NCI-H146 (cell line): Measurements from ENCODE around the gene ZNF407.
"Not testable (repeated sequence)": the region's sequence is repeated elsewhere in the genome, so short reads cannot be mapped to it uniquely, and the experiment has no call there.

ENCODE experiments used
- DNase-seq: peaks from one replicate; lab custom pipeline; 2025; lab: John Stamatoyannopoulos, UW

ZNF407 gene

GRCh38 chr18:75071866-75072671 lies 474.4 kb downstream of the ZNF407 start:
- no peak for DNase-seq

DNA sequence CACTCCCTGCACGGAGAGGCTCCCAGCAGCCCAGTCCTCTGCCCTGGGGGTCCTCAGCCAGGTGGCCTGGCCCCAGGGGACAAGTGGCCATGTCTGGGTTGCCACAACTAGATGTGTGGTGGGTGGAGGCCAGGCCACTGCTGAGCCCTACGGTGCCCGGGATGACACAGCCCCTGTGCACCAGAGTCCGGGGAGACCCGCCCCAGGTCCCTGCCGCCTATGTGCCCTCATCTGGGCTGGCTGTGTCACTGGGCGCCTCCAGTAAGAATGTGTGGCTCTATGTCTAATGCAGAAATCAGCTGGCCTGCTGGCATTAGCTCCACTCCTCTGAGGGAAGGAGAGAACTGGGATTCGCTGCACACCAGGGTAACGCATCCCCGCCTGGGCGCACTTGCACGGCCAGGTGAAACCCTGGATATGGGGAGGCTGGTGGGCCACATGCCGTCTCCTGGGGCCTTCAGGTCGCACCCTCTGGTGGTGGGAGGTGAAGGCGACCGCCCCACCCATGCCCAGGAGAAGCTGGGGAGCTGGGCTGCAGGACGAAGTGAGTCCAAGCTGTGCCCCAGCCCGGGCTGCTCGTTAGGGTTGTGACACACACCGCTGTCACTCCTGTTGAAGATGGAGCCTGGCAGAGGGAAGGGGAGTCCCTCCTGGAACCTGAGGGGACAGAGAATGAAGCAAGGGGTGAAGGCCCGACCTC lies 475.2 kb downstream of the ZNF407 start:
- DNase-seq, result no peak

DNA sequence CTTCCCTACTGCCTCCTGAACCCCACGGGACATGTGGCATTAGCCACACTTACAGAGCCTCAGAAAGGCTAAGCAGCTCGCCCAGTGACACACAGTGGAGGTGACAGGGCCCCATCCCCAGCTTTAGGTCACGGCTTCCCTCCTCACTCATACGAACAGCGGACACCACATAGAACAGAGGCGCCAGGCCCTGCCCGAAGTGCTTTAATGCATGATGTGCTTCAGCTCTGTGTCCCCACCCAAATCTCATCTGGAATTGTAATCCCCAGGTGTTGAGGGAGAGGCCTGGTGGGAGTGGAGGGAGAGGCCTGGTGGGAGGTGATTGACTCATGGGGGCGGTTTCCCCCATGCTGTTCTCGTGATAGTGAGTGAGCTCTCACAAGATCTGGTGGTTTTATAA lies 476.0 kb downstream of the ZNF407 start:
- DNase-seq, result no peak

DNA sequence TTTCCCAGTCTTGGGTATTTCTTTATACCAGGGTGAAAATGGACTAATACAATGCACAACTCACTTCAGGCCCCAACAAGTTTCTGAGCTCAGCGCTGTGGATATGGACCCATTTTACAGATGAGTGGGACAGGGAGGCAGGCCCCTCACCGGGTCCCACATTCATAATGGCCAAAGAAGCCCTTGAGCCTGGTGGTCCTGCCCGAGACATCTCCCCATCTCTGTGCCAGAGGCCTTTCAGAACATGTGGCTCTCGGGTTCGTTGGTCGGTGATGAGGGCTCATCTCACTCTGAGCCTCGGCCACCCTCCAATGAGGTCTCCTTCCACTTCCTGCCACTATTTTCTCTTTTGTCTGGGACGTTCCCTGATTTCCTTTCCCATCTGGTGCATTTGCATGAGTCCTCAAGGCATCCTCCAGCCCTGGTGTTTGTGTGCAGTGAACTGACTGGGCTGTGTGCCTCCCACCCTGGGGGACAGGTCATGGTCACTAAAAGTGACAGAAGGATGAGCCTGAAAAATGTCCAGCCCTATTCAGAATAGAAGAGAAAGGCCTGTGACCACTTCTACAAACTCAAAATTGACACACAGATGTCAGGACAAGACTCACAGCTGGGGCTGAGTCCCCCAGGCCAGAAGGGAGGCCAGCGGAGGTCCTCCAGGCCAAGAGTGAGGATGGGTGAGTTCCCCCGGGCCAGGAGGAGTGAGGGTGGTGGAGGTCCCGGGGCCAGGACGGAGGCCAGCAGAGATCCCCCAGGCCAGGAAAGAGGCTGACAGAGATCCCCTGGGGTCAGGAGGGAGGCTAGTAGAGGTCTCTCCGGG lies 476.7 kb downstream of the ZNF407 start:
- no peak for DNase-seq

DNA sequence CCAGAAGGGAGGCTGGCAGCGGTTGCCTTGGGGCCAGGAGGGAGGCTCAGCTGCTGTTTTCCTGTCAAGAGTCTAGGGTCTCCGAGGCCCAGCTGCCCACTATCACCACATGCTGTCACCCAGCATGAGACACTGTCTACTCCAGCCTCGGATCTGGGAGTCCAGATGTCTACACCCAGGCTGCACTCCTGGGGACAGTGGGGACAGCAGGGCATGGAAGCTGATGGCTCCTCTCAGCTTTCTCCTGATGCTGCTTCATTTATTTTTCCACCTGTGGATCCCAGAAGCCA lies 477.3 kb downstream of the ZNF407 start:
- no peak for DNase-seq

GRCh38 chr18:75075429-75075841 lies 477.8 kb downstream of the ZNF407 start:
- DNase-seq, result no peak

GRCh38 chr18:75076286-75076685 lies 478.6 kb downstream of the ZNF407 start:
- no peak for DNase-seq

- DNase-seq, result no peak
These were observed 483.8 kb downstream of the ZNF407 start for GRCh38 chr18:75081486-75081885.

GRCh38 chr18:75083131-75083530 lies 485.5 kb downstream of the ZNF407 start:
- no peak for DNase-seq

DNA sequence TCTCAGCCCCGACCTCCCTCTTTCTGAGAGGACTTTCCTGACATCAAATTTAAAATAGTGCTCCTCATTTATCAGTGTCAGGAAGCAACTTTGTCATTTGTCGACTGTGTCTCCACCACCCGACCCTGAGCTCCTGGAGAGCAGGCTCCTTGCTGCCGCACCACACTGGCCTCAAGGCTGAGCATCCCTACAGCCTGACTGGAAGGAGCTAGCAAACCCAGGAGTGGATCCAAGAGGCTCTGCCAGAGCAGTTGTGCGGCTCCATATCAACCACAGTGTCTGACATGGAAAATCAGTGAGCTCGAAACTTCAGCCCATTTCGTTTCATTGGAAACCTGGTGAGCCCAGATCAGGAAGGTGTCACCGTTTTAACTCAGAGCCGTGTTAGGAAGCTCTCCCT lies 486.1 kb downstream of the ZNF407 start:
- DNase-seq, result no peak

- not testable (repeated sequence) for DNase-seq
These were observed 488.0 kb downstream of the ZNF407 start for GRCh38 chr18:75085676-75086075.

DNA sequence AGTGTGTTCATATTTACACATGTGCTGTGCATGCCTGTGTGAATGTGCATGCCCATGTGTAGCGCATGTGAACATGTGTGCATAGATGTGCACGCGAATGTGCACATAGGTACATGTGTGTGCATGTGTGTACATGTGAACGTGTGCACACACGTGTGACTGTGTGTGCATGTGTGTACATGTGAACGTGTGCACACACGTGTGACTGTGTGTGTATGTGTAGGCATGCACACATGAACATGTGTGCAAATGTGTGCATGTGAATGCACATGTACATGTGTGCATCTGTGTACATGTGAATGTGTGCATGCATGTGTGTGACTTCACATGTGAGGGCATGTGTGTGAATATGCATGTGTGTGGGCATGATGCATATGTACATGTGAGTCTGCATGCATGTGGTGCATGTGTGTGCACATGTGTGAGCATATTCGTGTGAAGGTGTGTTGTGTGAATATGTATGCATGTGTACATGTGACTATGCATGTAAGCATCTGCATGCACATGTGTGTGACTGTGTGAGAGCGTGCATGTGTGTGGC lies 488.9 kb downstream of the ZNF407 start:
- DNase-seq, result no peak

DNA sequence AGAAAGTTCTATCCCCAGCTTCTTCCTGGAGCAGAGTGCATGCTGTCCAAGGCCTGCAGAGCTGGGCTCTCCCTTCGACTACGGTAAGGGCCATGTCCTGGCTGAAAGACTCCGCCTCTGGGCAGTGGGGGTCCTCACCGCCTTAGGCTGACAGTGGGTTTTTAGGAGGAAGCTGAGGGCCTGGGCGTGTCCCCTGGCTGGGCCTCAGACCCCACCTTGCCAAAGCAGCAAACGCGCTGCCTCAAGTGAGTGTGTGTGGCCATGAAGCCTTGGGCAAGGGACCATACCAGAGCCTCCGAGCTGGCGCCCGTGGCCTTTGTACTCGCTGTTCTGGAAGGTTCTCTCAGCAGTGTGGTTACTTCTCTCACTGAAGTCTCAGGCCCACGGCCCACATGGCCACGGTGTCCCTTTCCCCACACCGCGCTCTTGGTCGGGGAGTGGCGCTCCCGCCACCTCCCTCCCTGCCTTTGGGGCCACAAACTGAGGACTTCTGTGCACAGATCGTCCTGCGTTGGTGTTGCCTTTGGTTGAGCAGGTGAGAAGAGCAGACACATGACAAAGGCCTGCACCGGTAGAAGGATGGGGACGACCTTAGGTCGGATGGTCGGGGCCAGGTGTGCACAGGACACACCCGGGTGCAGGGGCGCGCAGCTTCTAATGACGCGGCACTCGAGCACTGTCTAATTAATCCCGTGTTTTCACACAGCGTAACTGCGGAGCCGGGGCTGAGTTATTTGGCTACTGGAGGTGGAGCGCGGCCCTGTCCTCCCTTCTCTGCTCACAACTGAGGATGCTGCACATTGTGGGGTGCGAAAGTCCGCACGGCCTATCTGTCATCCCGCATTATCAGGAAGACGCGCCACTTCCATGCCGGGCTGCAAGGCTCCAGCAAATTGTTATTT lies 489.7 kb downstream of the ZNF407 start:
- no peak for DNase-seq

DNA sequence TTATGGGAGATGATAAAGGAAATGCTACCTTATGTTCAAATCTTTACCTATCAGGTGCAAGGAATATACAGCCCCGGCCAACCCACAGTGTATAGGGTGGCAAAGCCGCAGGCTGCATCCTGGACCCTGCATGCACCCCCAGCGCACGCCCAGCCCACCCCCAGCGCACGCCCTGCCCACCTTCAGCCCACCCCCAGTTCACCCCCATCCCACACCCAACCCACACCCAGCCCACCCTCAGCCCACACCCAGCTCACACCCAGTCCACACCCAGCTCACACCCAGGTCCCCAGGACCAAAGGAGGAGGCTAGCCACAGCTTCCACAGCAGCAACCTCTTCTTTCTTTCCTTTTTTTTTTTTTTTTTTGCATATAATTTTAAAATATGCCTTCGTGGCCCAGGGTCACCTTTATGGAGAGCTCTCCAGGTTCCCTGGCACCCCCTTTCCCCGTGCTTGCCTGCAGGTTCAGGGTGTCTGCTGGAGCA lies 490.4 kb downstream of the ZNF407 start:
- no peak for DNase-seq

DNA sequence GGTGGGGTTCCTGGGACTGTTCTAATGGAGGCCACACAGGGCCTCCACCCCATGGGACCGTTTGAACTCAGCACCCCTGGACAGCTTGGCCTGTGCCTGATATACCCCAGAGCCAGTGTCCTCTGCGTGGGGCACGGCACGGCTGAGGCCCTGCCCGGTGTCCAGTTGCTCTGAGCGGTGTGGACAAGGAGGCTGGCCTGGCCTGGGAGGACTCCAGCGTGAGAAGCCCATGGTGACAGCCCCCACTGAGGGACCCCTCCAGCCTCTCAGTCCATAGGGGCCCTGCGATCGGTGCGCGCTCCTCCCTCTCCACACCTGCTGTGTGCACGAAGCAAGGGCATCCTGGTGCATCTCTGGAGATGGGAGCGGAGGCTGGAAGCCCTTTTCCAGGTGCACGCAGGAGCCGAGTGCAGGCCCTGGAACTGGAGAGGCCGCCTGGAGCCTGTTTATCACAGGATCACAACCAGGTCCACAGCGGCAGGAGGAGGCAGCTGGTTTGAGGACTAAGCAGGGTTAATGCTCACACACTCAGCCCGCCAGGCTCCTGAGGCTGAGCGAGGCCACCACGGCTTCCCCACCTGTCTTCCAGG lies 491.0 kb downstream of the ZNF407 start:
- DNase-seq, result no peak

DNA sequence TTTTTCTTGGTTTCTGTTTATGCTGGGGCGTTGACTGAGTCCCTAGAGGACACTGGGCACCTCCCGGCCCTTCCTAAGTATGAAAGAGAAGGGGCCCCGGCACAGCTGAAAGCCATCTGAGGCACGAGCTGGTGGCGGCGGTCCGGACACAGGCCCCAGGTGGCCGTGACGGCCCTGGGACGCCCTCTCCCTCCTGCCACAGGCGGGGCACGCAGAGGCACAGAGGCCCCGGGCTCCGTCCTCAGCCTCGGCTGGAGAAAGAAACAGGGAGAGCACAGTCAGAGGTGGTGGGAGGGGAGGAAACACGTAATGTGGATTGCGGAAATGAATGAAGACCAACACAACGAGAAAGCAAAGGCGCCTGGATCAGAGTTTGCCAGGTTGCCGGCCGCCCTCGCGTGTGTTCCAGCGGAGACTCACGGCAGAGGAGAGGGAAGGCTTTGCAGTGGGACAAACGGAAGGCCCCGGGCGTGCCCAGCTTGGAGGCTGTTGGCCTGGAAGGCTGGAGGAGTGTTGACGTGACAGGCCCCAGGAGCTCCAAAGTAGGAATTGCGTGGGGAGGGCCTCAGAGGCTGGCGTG lies 492.2 kb downstream of the ZNF407 start:
- DNase-seq, result no peak

DNA sequence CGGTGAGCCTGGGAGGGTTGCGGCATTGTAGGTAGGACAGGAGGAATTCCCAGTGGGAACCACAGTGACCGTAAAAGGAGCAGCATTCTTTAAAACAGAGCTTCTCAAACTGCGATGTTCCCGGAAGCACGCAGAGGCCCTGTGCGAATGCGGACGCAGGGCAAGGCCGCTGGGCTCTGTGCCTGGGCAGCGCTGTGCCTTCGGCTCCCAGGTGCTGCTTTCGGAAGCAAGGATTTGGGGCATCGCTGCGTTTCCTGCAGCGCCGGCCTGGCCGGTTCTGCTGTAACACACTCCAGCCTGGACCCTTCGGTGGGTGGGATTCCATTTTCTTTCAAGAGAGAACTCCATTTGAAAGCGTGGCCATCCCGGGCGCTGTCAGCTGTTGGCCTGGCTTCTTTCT lies 492.7 kb downstream of the ZNF407 start:
- no peak for DNase-seq

- DNase-seq, result no peak
These were observed 500.0 kb downstream of the ZNF407 start for GRCh38 chr18:75097491-75098225.

DNA sequence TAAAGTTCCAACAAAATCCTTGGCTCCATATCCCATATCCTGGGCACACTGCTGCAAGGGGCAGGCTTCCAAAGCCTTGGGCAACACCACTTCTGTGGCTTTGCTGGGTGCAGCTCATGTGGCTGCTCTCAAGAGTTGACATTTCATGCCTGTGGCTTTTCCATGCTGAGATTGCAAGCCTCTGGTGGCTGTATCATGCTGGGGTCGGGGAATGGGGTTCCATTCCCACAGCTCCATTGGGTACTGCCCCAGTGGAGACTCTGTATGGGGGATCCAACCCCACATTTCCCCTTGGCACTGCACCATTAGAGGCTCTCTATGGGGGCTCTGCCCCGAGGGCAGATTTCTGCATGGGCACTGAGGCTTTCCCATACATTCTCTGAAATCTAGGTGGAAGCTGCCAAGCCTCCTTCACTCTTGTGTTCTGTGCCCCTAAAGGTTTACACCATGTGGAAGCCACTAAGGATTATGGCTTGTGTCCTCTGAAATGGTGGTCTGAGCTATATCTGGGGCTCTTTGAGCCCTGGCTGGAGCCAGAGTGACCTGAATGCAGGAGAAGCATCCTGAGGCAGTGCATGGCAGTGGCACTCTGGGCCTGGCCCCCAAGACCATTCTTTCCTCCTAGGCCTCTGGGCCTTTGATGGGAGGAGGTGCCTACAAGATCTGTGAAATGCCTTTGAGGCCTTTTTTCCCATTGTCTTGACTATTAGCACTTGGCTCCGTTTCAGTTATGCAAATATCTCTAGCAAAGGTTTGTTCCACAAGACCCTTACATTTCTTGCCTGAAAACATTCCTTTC lies 503.4 kb downstream of the ZNF407 start:
- DNase-seq, result no peak
